Neural cell (in vitro differentiated cells): ENCODE data around the gene SOAT1. TPM values are rescaled to one million over a fixed set of nuclear protein-coding genes. Genes with fewer than 3 reads are reported as not detected.
"Not testable (repeated sequence)": the region's sequence is repeated elsewhere in the genome, so short reads cannot be mapped to it uniquely, and the experiment has no call there.

Source experiments
- H2AFZ ChIP-seq: fragments of 200-600, 300-800 bp; sonication (generic), shearing (Covaris generic); 2 replicates; pipeline ENCODE4 v1.6.0; 2014; ENCODE audit warnings: low read depth, mild to moderate bottlenecking, antibody characterized with exemption, low read length, moderate library complexity
- H3F3A ChIP-seq: fragments of 200-600 bp; shearing (Covaris generic); 2 replicates; pipeline ENCODE4 v1.6.1; 2016; ENCODE audit warnings: mild to moderate bottlenecking, moderate library complexity, mixed read lengths, antibody characterized with exemption, low read length; ENCODE audit not compliant: insufficient read depth, poor library complexity, severe bottlenecking
- H3K27ac ChIP-seq: fragments of 200-600, 300-800 bp; sonication (generic), shearing (Covaris generic); 2 replicates; pipeline ENCODE4 v1.5.1; 2014; ENCODE audit warnings: mild to moderate bottlenecking, low read length, moderate library complexity
- H3K27me3 ChIP-seq: fragments of 300-800, 200-600 bp; sonication (generic), shearing (Covaris generic); 2 replicates; pipeline ENCODE4 v1.6.0; 2014; ENCODE audit warnings: mild to moderate bottlenecking, low read depth, low read length, moderate library complexity; ENCODE audit not compliant: insufficient read depth
- H3K36me3 ChIP-seq: fragments of 300-800, 200-600 bp; sonication (generic), shearing (Covaris generic); 2 replicates; pipeline ENCODE4 v1.5.1; 2014; ENCODE audit warnings: mild to moderate bottlenecking, antibody characterized with exemption, low read length, moderate library complexity; ENCODE audit not compliant: insufficient read depth
- H3K4me2 ChIP-seq: fragments of 300-800, 200-600 bp; sonication (generic), shearing (Covaris generic); 2 replicates; pipeline ENCODE4 v1.6.0; 2014; ENCODE audit warnings: mild to moderate bottlenecking, low read length
- H3K4me3 ChIP-seq: fragments of 300-800, 200-600 bp; sonication (generic), shearing (Covaris generic); 2 replicates; pipeline ENCODE4 v1.5.1; 2014; ENCODE audit warnings: mild to moderate bottlenecking, low read length, moderate library complexity
- H3K79me2 ChIP-seq: fragments of 200-600 bp; shearing (Covaris generic); replicated peaks from 2 replicates; pipeline ENCODE4 v1.6.0; 2014; ENCODE audit warnings: mild to moderate bottlenecking, low read length, moderate library complexity; ENCODE audit not compliant: insufficient read depth
- H3K9ac ChIP-seq: fragments of 300-800, 200-600 bp; sonication (generic), shearing (Covaris generic); 2 replicates; pipeline ENCODE4 v1.6.1; 2016; ENCODE audit warnings: mild to moderate bottlenecking, low read length, mixed read lengths
- H3K9me2 ChIP-seq: fragments of 200-600 bp; shearing (Covaris generic); 2 replicates; pipeline ENCODE4 v1.6.1; 2016; ENCODE audit warnings: mild to moderate bottlenecking, low read length, mixed read lengths; ENCODE audit not compliant: insufficient read depth
- H3K9me3 ChIP-seq: fragments of 200-600, 300-800 bp; sonication (generic), shearing (Covaris generic); 2 replicates; pipeline ENCODE4 v1.6.1; 2016; ENCODE audit warnings: mild to moderate bottlenecking, mixed run types, low read length, moderate library complexity, mixed read lengths
- H4K20me1 ChIP-seq: fragments of 200-600 bp; shearing (Covaris generic); 2 replicates; pipeline ENCODE4 v1.6.1; 2016; ENCODE audit warnings: mild to moderate bottlenecking, mixed run types; ENCODE audit not compliant: insufficient read depth
- CTCF ChIP-seq: fragments of 450-650 bp; IDR thresholded peaks from 2 replicates; pipeline ENCODE4 v1.5.1; 2014; ENCODE audit warnings: antibody characterized with exemption, mild to moderate bottlenecking, moderate library complexity; ENCODE audit not compliant: poor library complexity, severe bottlenecking
- EP300 ChIP-seq: fragments of 450-650 bp; conservative IDR thresholded peaks from 2 replicates; pipeline ENCODE4 v1.6.1; 2014; ENCODE audit warnings: antibody characterized with exemption, mild to moderate bottlenecking, moderate library complexity; ENCODE audit not compliant: poor library complexity, severe bottlenecking
- EZH2 ChIP-seq: fragments of 200-600, 300-800 bp; shearing (Covaris generic), sonication (generic); IDR thresholded peaks from 2 replicates; pipeline ENCODE4 v1.6.1; 2014; ENCODE audit warnings: antibody characterized with exemption, low read length, borderline replicate concordance, mild to moderate bottlenecking; ENCODE audit not compliant: insufficient read depth, poor library complexity, severe bottlenecking
- MXI1 ChIP-seq: fragments of 450-650 bp; conservative IDR thresholded peaks from 2 replicates; pipeline ENCODE4 v1.6.1; 2014; ENCODE audit warnings: antibody characterized with exemption, mild to moderate bottlenecking; ENCODE audit not compliant: poor library complexity, severe bottlenecking
- POLR2AphosphoS5 ChIP-seq: IDR thresholded peaks from 2 replicates; pipeline ENCODE4 v1.6.1; 2012
- RAD21 ChIP-seq: fragments of 450-650 bp; conservative IDR thresholded peaks from 2 replicates; pipeline ENCODE4 v1.6.1; 2014; ENCODE audit warnings: antibody characterized with exemption, mild to moderate bottlenecking, moderate library complexity
- REST ChIP-seq: IDR thresholded peaks from 2 replicates; pipeline ENCODE4 v1.6.1; 2012; ENCODE audit warnings: borderline replicate concordance
- SMC3 ChIP-seq: fragments of 450-650 bp; conservative IDR thresholded peaks from 2 replicates; pipeline ENCODE4 v1.6.1; 2014; ENCODE audit warnings: antibody characterized with exemption, mild to moderate bottlenecking, moderate library complexity; ENCODE audit not compliant: poor library complexity
- TAF1 ChIP-seq: IDR thresholded peaks from 2 replicates; pipeline ENCODE4 v1.6.1; 2012; ENCODE audit warnings: low read depth
- polyA plus RNA-seq: library from polyadenylated mRNA; depleted of rRNA; stranded (reverse); fragments of >200 nt; gene quantifications from 2 replicates; pipeline ENCODE4 v1.2.3, GENCODE V29; 2014

The SOAT1 gene
- polyA plus RNA-seq, 1 donor from 2014 or later, result 5.7 TPM

GRCh38 chr1:179384027-179384426 lies 90.4 kb downstream of the SOAT1 start:
- H3K4me2 ChIP-seq, result no peak overlapping the region
- TF ChIP-seq EP300, result no peak
- TF ChIP-seq TAF1, result no peak
- no peak for TF ChIP-seq MXI1
- no peak overlapping the region for H2AFZ ChIP-seq
- H3K9ac ChIP-seq, result no peak overlapping the region
- H3K9me2 ChIP-seq, result no peaks in the 10 kb centered on the region
- H4K20me1 ChIP-seq, result no peaks in the 10 kb centered on the region
- no peak overlapping the region for H3K27ac ChIP-seq
- no peaks in the 10 kb centered on the region for H3K79me2 ChIP-seq
- no peaks in the 10 kb centered on the region for H3K9me3 ChIP-seq
- no peak overlapping the region for H3K4me3 ChIP-seq
- H3F3A ChIP-seq, result no peaks in the 10 kb centered on the region
- no peaks in the 10 kb centered on the region for H3K27me3 ChIP-seq
- H3K36me3 ChIP-seq, result no peaks in the 10 kb centered on the region

GRCh38 chr1:179385510-179385909 lies 91.9 kb downstream of the SOAT1 start:
- Histone ChIP-seq H3K36me3 (no peaks in the 10 kb centered on the region), H3K4me3 (no peak overlapping the region), H3K9ac (no peak overlapping the region), H4K20me1 (no peaks in the 10 kb centered on the region), H3F3A (no peaks in the 10 kb centered on the region), H3K4me2 (no peak overlapping the region), H3K9me2 (no peaks in the 10 kb centered on the region), H3K9me3 (no peaks in the 10 kb centered on the region), H3K27me3 (no peaks in the 10 kb centered on the region), H3K79me2 (no peaks in the 10 kb centered on the region), H2AFZ (no peak overlapping the region), H3K27ac (no peak overlapping the region)
- TF ChIP-seq RAD21 (no peak), SMC3 (no peak), POLR2AphosphoS5 (no peak), REST (no peak), EZH2 (no peak), EP300 (no peak), CTCF (no peak), TAF1 (no peak), MXI1 (no peak)

GRCh38 chr1:179393721-179394120 lies 100.1 kb downstream of the SOAT1 start:
- H3K36me3 ChIP-seq, result no peaks in the 10 kb centered on the region
- no peaks in the 10 kb centered on the region for H3K9me3 ChIP-seq
- no peaks in the 10 kb centered on the region for H3K79me2 ChIP-seq
- no peaks in the 10 kb centered on the region for H3K9me2 ChIP-seq
- no peak overlapping the region for H3K4me3 ChIP-seq
- no peaks in the 10 kb centered on the region for H3K27me3 ChIP-seq
- H3K4me2 ChIP-seq, result no peak overlapping the region
- TF ChIP-seq TAF1, result no peak
- no peak for TF ChIP-seq MXI1
- no peak for TF ChIP-seq REST
- TF ChIP-seq EP300, result no peak
- no peak for TF ChIP-seq EZH2
- no peaks in the 10 kb centered on the region for H4K20me1 ChIP-seq
- H3K27ac ChIP-seq, result no peak overlapping the region
- H3K9ac ChIP-seq, result no peak overlapping the region
- no peaks in the 10 kb centered on the region for H3F3A ChIP-seq
- no peak overlapping the region for H2AFZ ChIP-seq

GRCh38 chr1:179399399-179399798 lies 105.8 kb downstream of the SOAT1 start:
- H3K4me3 ChIP-seq, H3K79me2 ChIP-seq, H4K20me1 ChIP-seq, H3K9me3 ChIP-seq, H3K27ac ChIP-seq, H3K27me3 ChIP-seq, H2AFZ ChIP-seq, H3K9ac ChIP-seq, H3F3A ChIP-seq, H3K4me2 ChIP-seq, H3K9me2 ChIP-seq, H3K36me3 ChIP-seq: not testable (repeated sequence)
